NCI-H2171 (cell line): ENCODE data around the gene ANAPC5.
"Not testable (repeated sequence)": the region's sequence is repeated elsewhere in the genome, so short reads cannot be mapped to it uniquely, and the experiment has no call there.

Source experiments
- DNase-seq: peaks from one replicate; lab custom pipeline; 2025; lab: John Stamatoyannopoulos, UW

ANAPC5 gene

GRCh38 chr12:121310231-121310630 lies 42.0 kb downstream of the ANAPC5 start:
- DNase-seq: not testable (repeated sequence)

DNA sequence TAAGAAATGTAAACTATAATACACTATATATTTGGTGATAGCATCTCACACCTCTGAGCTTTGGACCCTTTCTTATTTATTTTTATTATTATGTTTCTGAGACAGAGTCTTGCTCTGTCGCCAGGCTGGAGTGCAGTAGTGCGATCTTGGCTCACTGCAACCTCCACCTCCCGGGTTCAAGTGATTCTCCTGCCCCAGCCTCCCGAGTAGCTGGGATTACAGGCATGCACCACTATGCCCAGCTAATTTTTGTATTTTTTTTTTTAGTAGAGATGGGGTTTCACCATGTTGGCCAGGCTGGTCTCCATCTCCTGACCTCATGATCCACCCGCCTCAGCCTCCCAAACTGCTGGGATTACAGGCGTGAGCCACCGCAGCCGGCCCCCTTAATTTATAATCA lies 44.8 kb downstream of the ANAPC5 start:
- not testable (repeated sequence) for DNase-seq

GRCh38 chr12:121304306-121304705 lies 47.9 kb downstream of the ANAPC5 start:
- DNase-seq: no peak

GRCh38 chr12:121301876-121302275 lies 50.3 kb downstream of the ANAPC5 start:
- no peak for DNase-seq

- no peak for DNase-seq
These were observed 52.0 kb downstream of the ANAPC5 start for GRCh38 chr12:121300083-121300819.

DNA sequence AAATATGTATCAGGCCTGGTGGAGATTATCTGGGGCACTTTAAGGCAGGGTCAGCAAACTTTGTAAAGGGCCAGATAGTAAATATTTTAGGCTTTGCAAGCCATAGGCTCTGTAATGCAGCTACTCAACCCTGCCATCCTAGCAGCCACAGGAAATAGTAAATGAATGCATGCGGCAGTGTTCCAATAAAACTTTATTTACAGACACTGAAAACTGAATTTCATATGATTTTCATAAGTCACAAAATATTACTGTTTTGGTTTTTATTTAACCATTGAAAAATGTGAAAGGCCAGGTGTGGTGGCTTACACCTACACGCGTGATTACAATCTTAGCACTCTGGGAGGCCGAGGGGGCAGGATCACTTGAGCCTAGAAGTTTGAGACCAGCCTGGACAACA lies 52.5 kb downstream of the ANAPC5 start:
- no peak for DNase-seq

GRCh38 chr12:121298411-121298810 lies 53.8 kb downstream of the ANAPC5 start:
- DNase-seq: not testable (repeated sequence)

- DNase-seq: peak; percentile 45
These were observed 54.7 kb downstream of the ANAPC5 start for GRCh38 chr12:121297435-121297991.

DNA sequence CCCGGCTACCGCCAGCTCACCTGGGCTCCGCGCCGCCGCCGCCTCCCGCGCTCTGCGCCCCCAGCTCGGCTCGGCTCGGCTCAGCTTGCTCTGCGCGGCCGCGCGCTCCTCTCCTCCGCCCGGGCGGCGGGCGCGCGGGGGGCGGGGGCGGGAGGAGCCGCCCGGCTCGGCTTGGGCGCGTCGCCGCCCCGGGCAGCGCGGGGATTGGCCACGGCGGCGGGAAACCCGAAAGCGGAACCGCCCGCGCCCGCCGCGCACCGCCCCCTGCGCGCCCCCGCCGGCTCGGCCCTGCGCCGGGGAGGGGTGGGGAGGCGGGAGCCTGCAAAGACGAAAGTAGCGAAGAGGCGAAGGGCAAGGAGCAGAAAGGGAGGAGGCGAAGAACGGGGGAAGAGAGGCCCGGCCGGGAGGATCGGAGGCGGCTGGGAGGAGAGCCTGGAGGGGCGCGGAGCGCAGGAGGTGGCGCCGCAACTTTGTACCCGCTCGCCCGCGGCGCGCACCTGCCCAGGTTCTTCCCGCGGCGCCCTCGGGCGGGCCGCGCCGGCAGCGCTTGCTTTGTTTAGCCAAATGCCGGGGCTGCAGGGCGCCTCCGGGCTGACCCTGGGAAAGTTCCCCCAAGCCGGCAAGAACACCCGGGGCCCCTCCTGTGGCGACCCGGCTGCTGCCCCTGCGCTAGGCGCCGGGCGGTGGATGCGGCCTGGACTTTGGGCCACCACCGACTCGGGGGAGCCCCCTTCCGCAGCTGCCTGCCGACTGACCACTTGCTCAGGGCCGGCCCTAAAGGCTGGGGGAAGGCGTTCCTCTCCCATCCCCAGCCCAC lies 55.4 kb downstream of the ANAPC5 start, which contains the start of gene CAMKK2:
TSS of gene CAMKK2 (minus strand) at position 92 of the 817 bp plus-strand sequence. CDS start 22,183 bp downstream, outside the sequence.
- peak; percentile 87 for DNase-seq

GRCh38 chr12:121295746-121296617 lies 56.2 kb downstream of the ANAPC5 start:
- no peak for DNase-seq

DNA sequence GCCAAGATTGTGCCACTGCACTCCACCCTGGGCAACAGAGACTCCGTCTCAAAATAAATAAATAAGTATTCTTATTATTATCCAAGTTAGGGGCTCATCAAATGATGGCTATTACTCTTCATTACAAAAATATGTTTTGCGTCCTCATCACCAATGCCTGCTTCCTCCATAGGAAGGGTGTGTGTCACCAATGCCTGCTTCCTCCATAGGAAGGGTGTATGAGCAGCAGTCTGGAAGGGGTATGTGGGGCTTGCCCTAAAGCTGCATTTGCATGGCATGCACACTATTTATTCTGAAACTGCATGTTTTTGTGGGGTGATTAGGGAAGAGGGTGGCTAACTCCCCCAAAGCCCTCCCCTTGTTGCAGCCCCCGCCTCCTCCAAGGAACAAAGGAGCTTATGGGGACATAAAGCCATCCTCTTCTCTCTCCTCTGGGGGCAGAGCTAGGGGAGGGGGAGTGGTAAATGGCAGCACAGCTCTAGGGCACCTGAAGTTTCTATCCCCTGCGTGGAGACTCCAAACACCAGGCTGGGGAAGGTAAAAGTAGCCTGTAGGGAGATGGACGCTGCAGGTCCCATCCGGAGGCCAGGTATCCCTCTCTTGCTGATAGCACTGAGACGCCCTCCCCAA lies 57.0 kb downstream of the ANAPC5 start:
- DNase-seq: no peak

- no peak for DNase-seq
These were observed 57.9 kb downstream of the ANAPC5 start for GRCh38 chr12:121294151-121294889.

DNA sequence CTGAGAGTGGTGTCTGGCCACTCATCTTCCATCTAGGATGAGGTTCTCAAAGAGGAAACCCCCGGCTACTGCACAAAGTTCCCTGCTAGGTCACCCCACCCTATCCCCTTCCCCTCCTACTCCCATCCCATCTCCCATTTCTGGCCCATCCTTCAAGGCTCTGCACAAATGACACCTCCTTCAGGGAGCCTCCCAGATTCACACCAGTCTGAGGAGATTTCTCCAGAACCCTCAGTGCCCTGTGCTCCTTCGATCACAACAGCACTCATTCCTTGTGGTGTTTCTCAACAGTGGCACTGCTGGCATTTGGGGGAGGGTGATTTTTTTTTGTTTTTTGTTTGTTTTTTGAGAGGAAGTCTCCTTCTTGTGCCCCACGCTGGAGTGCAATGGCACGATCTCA lies 58.6 kb downstream of the ANAPC5 start:
- no peak for DNase-seq

GRCh38 chr12:121290410-121290809 lies 61.8 kb downstream of the ANAPC5 start:
- DNase-seq: no peak

GRCh38 chr12:121289962-121290361 lies 62.2 kb downstream of the ANAPC5 start:
- DNase-seq: no peak

DNA sequence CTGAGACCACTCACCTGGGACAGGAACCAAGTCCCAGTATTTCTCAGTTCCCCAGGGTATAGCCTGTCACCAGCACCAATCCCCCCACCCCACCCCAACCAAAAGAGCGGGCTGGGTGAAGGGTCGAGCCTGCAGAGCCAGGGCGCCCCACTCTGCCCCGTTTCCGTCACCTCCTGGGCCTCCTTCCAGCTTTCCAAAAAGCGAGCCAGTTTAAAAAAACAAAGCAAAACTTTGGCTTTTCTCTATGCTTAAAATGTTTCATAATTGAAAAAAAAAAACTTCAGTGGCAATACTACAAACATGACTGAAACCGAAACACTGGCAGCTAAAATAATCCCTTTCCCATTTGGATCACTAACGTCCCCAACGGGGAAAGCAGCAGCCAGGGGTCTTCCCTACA lies 63.2 kb downstream of the ANAPC5 start:
- no peak for DNase-seq

GRCh38 chr12:121288158-121288845 lies 63.9 kb downstream of the ANAPC5 start:
- DNase-seq: no peak

DNA sequence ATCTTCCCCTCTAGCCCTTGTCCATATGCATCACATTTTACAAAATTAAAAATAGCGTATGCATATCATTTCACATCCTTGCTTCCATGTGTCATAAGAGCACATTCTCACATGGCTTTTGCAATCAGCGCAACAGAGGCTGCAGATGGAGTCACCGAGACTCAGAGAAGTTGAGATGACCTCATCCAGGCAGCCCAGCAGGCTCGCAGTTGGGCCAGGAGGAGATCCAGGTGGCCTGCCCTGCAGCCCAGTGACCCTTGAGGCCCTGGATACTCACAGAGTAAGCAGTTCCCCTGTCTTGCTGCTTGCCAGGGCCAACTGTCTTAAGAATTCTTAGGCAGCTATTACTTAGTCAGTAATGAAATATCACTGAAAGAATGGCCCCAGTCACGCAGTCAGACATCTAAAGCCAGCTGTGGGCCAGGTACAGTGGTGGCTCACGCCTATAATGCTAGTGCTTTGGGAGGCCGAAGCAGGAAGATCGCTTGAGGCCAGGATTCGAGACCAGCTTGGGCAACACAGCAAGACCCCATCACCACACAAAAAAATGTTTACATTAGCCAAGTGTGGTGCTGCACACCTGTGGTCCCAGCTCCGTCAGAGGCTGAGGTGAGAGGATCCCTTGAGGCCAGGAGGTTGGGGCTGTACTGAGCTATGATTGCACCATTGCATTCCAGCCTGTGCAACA lies 64.8 kb downstream of the ANAPC5 start:
- no peak for DNase-seq

- no peak for DNase-seq
These were observed 66.4 kb downstream of the ANAPC5 start for GRCh38 chr12:121285856-121286255.
